ENCODE measurements around the gene MAP4K2. TPM values are rescaled to one million over a fixed set of nuclear protein-coding genes. Genes with fewer than 3 reads are reported as not detected.

MAP4K2 gene
- total RNA-seq, 4 donors from 2014 or later = 10.2 to 49.1 (median 24.4) TPM

GRCh38 chr11:64755681-64756361 lies 47.2 kb downstream of the MAP4K2 start:
- intact Hi-C loops (cut with DNase I; ENCODE audit: low total_unique reads) = no loop called here
- Histone ChIP-seq H3K27me3 (no peaks in the 10 kb centered on the region), H3K4me1 (peaks cover 6 to 9% of the 10 kb centered on the region in 2 donors), H3K9me3 (no peaks in the 10 kb centered on the region), H3K36me3 (no peaks in the 10 kb centered on the region), H3K27ac (no peak overlapping the region), H3K4me3 (no peak overlapping the region)
- no peak for TF ChIP-seq POLR2A (IDR thresholded peaks at IDR 0.05)
- TF ChIP-seq CTCF (IDR thresholded peaks at IDR 0.05) = no peak
- no peak for DNase-seq

DNA sequence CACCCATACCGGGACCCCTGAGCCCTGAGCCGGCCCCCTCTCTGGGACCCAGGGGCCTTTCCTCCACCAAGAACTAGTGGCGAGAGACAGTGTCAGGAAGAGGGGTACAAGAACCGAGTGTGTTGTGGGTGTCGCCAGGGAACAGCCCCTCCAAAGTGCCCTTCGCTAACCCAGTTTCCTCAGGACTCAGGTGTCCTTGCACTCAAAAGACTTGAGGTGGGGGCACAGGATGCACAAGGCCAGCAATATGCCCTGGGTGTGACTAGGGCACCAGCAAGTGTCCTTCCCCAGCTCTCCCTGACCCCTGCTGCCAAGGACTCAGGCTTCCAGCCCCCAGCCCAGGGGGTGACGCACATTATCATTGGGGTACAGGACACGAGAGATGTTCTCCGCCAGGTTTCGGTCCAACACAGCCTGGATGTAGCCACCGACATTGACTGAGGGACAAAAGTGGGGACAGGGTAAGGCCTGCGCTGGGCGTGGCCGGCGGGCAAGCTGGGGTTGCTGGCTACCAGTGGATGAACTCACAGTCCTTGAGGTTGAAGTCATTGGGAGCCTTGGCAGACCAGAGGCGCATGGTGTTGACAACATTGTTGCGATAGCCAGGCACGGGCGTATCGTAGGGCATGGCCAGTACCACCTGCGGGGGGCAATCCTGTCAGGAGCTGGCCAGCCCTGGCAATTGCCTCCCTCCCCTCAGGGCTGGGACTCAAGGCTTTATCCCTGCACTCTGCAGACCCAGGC lies 47.9 kb downstream of the MAP4K2 start:
- no peak for TF ChIP-seq CTCF (IDR thresholded peaks at IDR 0.05)
- no peak for TF ChIP-seq POLR2A (IDR thresholded peaks at IDR 0.05)
- no peaks in the 10 kb centered on the region for H3K27me3 ChIP-seq
- no peaks in the 10 kb centered on the region for H3K9me3 ChIP-seq
- no peak for DNase-seq
- intact Hi-C loops (cut with DNase I; ENCODE audit: low total_unique reads) = no loop called here
- H3K36me3 ChIP-seq = no peaks in the 10 kb centered on the region
- H3K4me1 ChIP-seq = peaks cover under 1 to 2% of the 10 kb centered on the region in 2 donors
- H3K27ac ChIP-seq = no peak overlapping the region
- H3K4me3 ChIP-seq = no peak overlapping the region

DNA sequence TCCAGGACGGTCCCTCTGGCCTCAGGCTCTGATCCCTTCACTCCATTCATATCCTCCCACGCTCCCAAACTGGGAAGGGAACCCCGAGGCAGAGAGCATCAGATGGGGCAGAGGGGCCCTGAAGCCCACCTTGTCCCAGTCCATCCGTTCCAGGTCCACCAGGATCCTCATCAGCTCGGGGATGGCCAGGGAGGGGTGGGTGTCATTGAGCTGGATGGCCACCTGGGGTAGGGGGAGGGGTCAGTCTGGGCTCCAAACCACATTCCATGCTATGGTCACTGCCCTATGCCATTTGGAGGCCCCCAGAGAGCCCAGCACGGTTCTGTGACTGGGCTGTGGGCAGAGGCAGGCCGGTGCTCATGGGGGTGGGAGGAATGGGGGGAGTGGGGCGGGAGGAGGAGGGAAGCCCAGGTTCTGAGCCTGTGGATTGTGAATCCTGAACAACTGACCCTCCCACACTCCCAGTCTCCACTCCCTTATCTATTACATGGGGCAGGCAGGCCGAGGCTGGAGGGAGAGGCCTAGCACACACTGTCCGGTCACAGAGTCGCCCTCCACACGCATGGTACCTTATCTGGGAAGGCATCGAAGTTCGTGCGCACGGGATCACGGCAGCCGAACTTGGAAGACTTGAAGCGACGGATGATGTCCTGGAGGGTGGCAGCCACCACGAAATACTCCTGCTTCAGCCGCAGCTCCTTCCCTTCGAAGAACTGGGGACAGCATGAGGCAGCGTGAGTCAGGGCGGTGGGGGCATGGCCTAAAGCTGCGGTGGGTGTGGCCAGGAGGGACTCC lies 48.7 kb downstream of the MAP4K2 start:
- Histone ChIP-seq H3K9me3 (no peaks in the 10 kb centered on the region), H3K36me3 (no peaks in the 10 kb centered on the region), H3K27ac (no peak overlapping the region), H3K27me3 (no peaks in the 10 kb centered on the region), H3K4me1 (no peaks in the 10 kb centered on the region), H3K4me3 (no peak overlapping the region)
- TF ChIP-seq CTCF (IDR thresholded peaks at IDR 0.05) = no peak
- TF ChIP-seq POLR2A (IDR thresholded peaks at IDR 0.05) = no peak
- intact Hi-C loops (cut with DNase I; ENCODE audit: low total_unique reads) = no loop called here
- no peak for DNase-seq

- no peaks in the 10 kb centered on the region for H3K9me3 ChIP-seq
- no peak overlapping the region for H3K4me3 ChIP-seq
- H3K27me3 ChIP-seq = no peaks in the 10 kb centered on the region
- H3K27ac ChIP-seq = no peak overlapping the region
- no peaks in the 10 kb centered on the region for H3K36me3 ChIP-seq
- no peak for TF ChIP-seq CTCF (IDR thresholded peaks at IDR 0.05)
- no peak for TF ChIP-seq POLR2A (IDR thresholded peaks at IDR 0.05)
- intact Hi-C loops (cut with DNase I; ENCODE audit: low total_unique reads) = no loop called here
- no peaks in the 10 kb centered on the region for H3K4me1 ChIP-seq
- DNase-seq = no peak
Observed at GRCh38 chr11:64753380-64754123, 49.5 kb downstream of the MAP4K2 start.

Data from uterus (tissue), 4 donors.